ENCODE data around the gene B4GALT4.

- no peak for TF ChIP-seq CTCF (conservative IDR thresholded peaks at IDR 0.05; ENCODE audit: low read depth, low read length)
- TF ChIP-seq MAZ (IDR thresholded peaks at IDR 0.05; ENCODE audit: borderline replicate concordance, low read depth, low read length): no peak
- TF ChIP-seq ELK1 (IDR thresholded peaks at IDR 0.05; ENCODE audit: borderline replicate concordance, low read depth, low read length): no peak
- TF ChIP-seq POLR2A (IDR thresholded peaks at IDR 0.05; ENCODE audit: low read depth, low read length): no peak
- TF ChIP-seq, protein P1, sequence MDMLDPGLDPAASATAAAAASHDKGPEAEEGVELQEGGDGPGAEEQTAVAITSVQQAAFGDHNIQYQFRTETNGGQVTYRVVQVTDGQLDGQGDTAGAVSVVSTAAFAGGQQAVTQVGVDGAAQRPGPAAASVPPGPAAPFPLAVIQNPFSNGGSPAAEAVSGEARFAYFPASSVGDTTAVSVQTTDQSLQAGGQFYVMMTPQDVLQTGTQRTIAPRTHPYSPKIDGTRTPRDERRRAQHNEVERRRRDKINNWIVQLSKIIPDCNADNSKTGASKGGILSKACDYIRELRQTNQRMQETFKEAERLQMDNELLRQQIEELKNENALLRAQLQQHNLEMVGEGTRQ (IDR thresholded peaks at IDR 0.05; ENCODE audit: low read depth, low read length): no peak
- TF ChIP-seq BHLHE40 (IDR thresholded peaks at IDR 0.05; ENCODE audit: low read depth, low read length): no peak
- TF ChIP-seq NFE2L2 (IDR thresholded peaks at IDR 0.05; ENCODE audit: low read depth, low read length): no peak
- no peak for TF ChIP-seq CEBPB (IDR thresholded peaks at IDR 0.05; ENCODE audit: low read depth, low read length)
- TF ChIP-seq RAD21 (IDR thresholded peaks at IDR 0.05; ENCODE audit: low read length): no peak
- TF ChIP-seq SMC3 (IDR thresholded peaks at IDR 0.05; ENCODE audit: low read depth, low read length): no peak
- no peak for TF ChIP-seq MAFK (IDR thresholded peaks at IDR 0.05; ENCODE audit: low read depth, low read length)
- no peak for TF ChIP-seq FOS (IDR thresholded peaks at IDR 0.05; ENCODE audit: low read depth, low read length)
- TF ChIP-seq RCOR1 (IDR thresholded peaks at IDR 0.05; ENCODE audit: insufficient replicate concordance, low read length): no peak
- TF ChIP-seq CHD1 (IDR thresholded peaks at IDR 0.05; ENCODE audit: low read depth, low read length): no peak
These were observed 35.5 kb downstream of the B4GALT4 start for GRCh38 chr3:119205209-119205608.
